GM12878 (cell line): ENCODE data around the gene CCND2. TPM values are rescaled to one million over a fixed set of nuclear protein-coding genes. Genes with fewer than 3 reads are reported as not detected.
A peak's percentile ranks its signal among the peaks of the same experiment; 100 is the strongest.

Source experiments
- ATAC-seq: fragments of 200-7000 bp; cut with Tn5 transposase; 3 replicates; pipeline ENCODE4 v1.9.1; 2020; ENCODE audit warnings: mild to moderate bottlenecking, moderate library complexity
- BruUV-seq: library from RNA; stranded (reverse); fragments of 400-500 nt; replicated peaks from 2 replicates; lab custom pipeline; 2021; lab: Mats Ljungman, UMichigan
- CTCF ChIA-PET: fragments of 300-600 bp; sonication (Branson Sonifier 250); formaldehyde crosslinking; extraction: SDS; loops from one replicate; lab custom pipeline; 2021; ENCODE audit warnings: inconsistent platforms; lab: Yijun Ruan, JAX
- POLR2A ChIA-PET: fragments of 350-600 bp; formaldehyde crosslinking; extraction: SDS; loops from one replicate; lab custom pipeline; 2021; ENCODE audit warnings: inconsistent platforms; lab: Charles Lee
- RAD21 ChIA-PET: fragments of 300-600 bp; sonication (Branson Sonifier 250); formaldehyde crosslinking; loops from one replicate; lab custom pipeline; 2023; ENCODE audit warnings: antibody characterized with exemption; ENCODE audit not compliant: unreplicated experiment; lab: Charles Lee
- SMC1A ChIA-PET: fragments of 300-600 bp; sonication (Branson Sonifier 250); formaldehyde crosslinking; loops from one replicate; lab custom pipeline; 2023; ENCODE audit not compliant: unreplicated experiment, uncharacterized antibody; lab: Charles Lee
- DNase-seq: peaks from one replicate; pipeline ENCODE4 v3.0.0-alpha.2; 2011; ENCODE audit warnings: low read depth, low spot score
- FAIRE-seq: peaks from 3 replicates; lab custom pipeline; 2011; peaks lifted over from hg19 to GRCh38; lab: Jason Lieb, UNC
- H2AFZ ChIP-seq: 2 replicates; pipeline ENCODE4 v1.6.0; 2011; ENCODE audit warnings: low read depth, low read length, control low read depth; ENCODE audit not compliant: control insufficient read depth
- H3K27ac ChIP-seq: 2 replicates; pipeline ENCODE4 v1.5.1; 2011; ENCODE audit warnings: control low read depth; ENCODE audit not compliant: control insufficient read depth, insufficient read depth
- H3K27me3 ChIP-seq, 2 experiments: replicated peaks in 1 of 2; 2 replicates each; pipeline versions ENCODE4 v1.6.0 to v1.6.1; 2011; ENCODE audit warnings: low read length in 1 of 2; ENCODE audit not compliant: control insufficient read depth in 2 of 2, insufficient read depth in 2 of 2
- H3K36me3 ChIP-seq, 2 experiments: 2 replicates each; pipeline ENCODE4 v1.5.1; 2011; ENCODE audit warnings: low read length in 1 of 2; ENCODE audit not compliant: control insufficient read depth in 2 of 2, insufficient read depth in 2 of 2
- H3K4me1 ChIP-seq: 2 replicates; pipeline ENCODE4 v1.6.1; 2011; ENCODE audit warnings: mild to moderate bottlenecking, low read length, moderate library complexity, mixed read lengths; ENCODE audit not compliant: control insufficient read depth, insufficient read depth
- H3K4me2 ChIP-seq: 2 replicates; pipeline ENCODE4 v1.6.0; 2011; ENCODE audit warnings: control low read depth; ENCODE audit not compliant: control insufficient read depth, insufficient read depth
- H3K4me3 ChIP-seq: fragments of 200-600 bp; sonication (generic); 2 replicates; pipeline ENCODE4 v1.5.1; 2016
- H3K79me2 ChIP-seq: 2 replicates; pipeline ENCODE4 v1.6.0; 2011; ENCODE audit warnings: low read length; ENCODE audit not compliant: control insufficient read depth, insufficient read depth
- H3K9ac ChIP-seq: 2 replicates; pipeline ENCODE4 v1.8.0; 2011; ENCODE audit warnings: low read length, control low read depth, mixed read lengths; ENCODE audit not compliant: control insufficient read depth, insufficient read depth
- H3K9me3 ChIP-seq: replicated peaks from 3 replicates; pipeline ENCODE4 v1.5.1; 2011; ENCODE audit warnings: mild to moderate bottlenecking, low read length; ENCODE audit not compliant: control insufficient read depth, insufficient read depth
- H4K20me1 ChIP-seq: 2 replicates; pipeline ENCODE4 v1.6.0; 2011; ENCODE audit not compliant: control insufficient read depth, insufficient read depth
- ASH2L ChIP-seq: fragments of 300-600, 200-600 bp; sonication (generic); IDR thresholded peaks from 2 replicates; pipeline ENCODE4 v1.6.1; 2017; ENCODE audit warnings: low read depth, mild to moderate bottlenecking, borderline replicate concordance
- ATF7 ChIP-seq: fragments of 450-650 bp; IDR thresholded peaks from 2 replicates; pipeline ENCODE4 v1.6.1; 2016; ENCODE audit warnings: low read depth, mild to moderate bottlenecking
- BACH1 ChIP-seq: fragments of 450-650 bp; IDR thresholded peaks from 2 replicates; pipeline ENCODE4 v1.6.1; 2017; ENCODE audit warnings: mild to moderate bottlenecking, borderline replicate concordance
- CHD4 ChIP-seq: fragments of 200-600 bp; sonication (generic); IDR thresholded peaks from 2 replicates; pipeline ENCODE4 v1.6.1; 2016; ENCODE audit warnings: mild to moderate bottlenecking
- EGR1 ChIP-seq, 2 experiments: IDR thresholded peaks; 1 replicate in 1 of 2; 2 replicates in 1 of 2; pipeline ENCODE4 v1.6.1; 2011 to 2012; ENCODE audit warnings: low read depth in 2 of 2, low read length in 2 of 2, borderline replicate concordance in 1 of 2, mild to moderate bottlenecking in 1 of 2, moderate library complexity in 1 of 2
- ESRRA ChIP-seq: IDR thresholded peaks from 2 replicates; pipeline ENCODE4 v1.6.1; 2012; ENCODE audit warnings: mild to moderate bottlenecking, low read length, improper control_type of control experiment
- MEF2B ChIP-seq: fragments of 450-650 bp; IDR thresholded peaks from 2 replicates; pipeline ENCODE4 v1.6.1; 2018; ENCODE audit warnings: mild to moderate bottlenecking, moderate library complexity; ENCODE audit not compliant: partially characterized antibody, poor library complexity, severe bottlenecking
- RUNX3 ChIP-seq: IDR thresholded peaks from 2 replicates; pipeline ENCODE4 v1.6.1; 2012; ENCODE audit warnings: low read length, inconsistent platforms
- SREBF2 ChIP-seq: IDR thresholded peaks from 2 replicates; pipeline ENCODE4 v1.6.1; 2012; ENCODE audit warnings: mild to moderate bottlenecking, low read length
- YY1 ChIP-seq: IDR thresholded peaks from 2 replicates; pipeline ENCODE4 v1.6.1; 2011; ENCODE audit warnings: low read depth, mild to moderate bottlenecking, low read length
- ZNF217 ChIP-seq: fragments of 450-650 bp; IDR thresholded peaks from 2 replicates; pipeline ENCODE4 v1.6.1; 2017; ENCODE audit warnings: antibody characterized with exemption, mild to moderate bottlenecking
- ZNF687 ChIP-seq: fragments of 450-650 bp; IDR thresholded peaks from 2 replicates; pipeline ENCODE4 v1.6.1; 2017; ENCODE audit warnings: mild to moderate bottlenecking, moderate library complexity
- WGBS: methylation state at CpG from one replicate; pipeline ENCODE4 v1.1.6; 2016; ENCODE audit warnings: low lambda C conversion rate; ENCODE audit not compliant: insufficient replicate concordance, insufficient coverage; ENCODE audit errors: missing lambda C conversion rate; 5-methylcytosine and 5-hydroxymethylcytosine counted together
- in situ Hi-C: fragments of 300-500 bp; cut with MboI; formaldehyde crosslinking; loops from 9 replicates; pipeline ENCODE4 v1.14.3; 2018; ENCODE audit warnings: mixed read lengths
- intact Hi-C: fragments of 100-400 bp; cut with micrococcal nuclease; formaldehyde crosslinking; loops from one replicate; pipeline ENCODE4 v1.14.2; 2022; ENCODE audit not compliant: unreplicated experiment
- polyA plus RNA-seq, 11 experiments: library from polyadenylated mRNA; depleted of rRNA in 4 of 11; unstranded in 6 of 11; stranded (reverse) in 5 of 11; fragments of >200 nt; fragmentation: Nextera tagmentation in 4 of 11; fragmentation: Illumina TruSeq in 1 of 11; extraction: Ambion mirVana in 4 of 11; extraction: Trizol in 1 of 11; gene quantifications; 1 replicate in 1 of 11; 2 replicates in 10 of 11; pipeline versions ENCODE4 v1.2.1 to v1.2.3, GENCODE V29; 2011 to 2016; ENCODE audit warnings: inconsistent platforms in 2 of 11, missing spikeins in 2 of 11, low read depth in 1 of 11
- total RNA-seq, 4 experiments: library from RNA; depleted of rRNA in 3 of 4; stranded (reverse); fragments of >200 nt in 3 of 4; fragmentation: Illumina TruSeq in 1 of 4; extraction: Trizol in 1 of 4; gene quantifications; 2 replicates each; pipeline versions ENCODE4 v1.2.1 to v1.2.3, GENCODE V29; 2013 to 2021
- TF ChIP-seq, protein P1 (sequence below): fragments of 450-650 bp; IDR thresholded peaks from 2 replicates; pipeline ENCODE4 v1.6.1; 2016; ENCODE audit warnings: mild to moderate bottlenecking, moderate library complexity, borderline replicate concordance
- TF ChIP-seq, protein P2 (sequence below): IDR thresholded peaks from 2 replicates; pipeline ENCODE4 v1.6.1; 2012; ENCODE audit warnings: low read depth, low read length, improper control_type of control experiment

The CCND2 gene
- total and polyA plus RNA-seq, 10 of the 15 experiments (the other 5 are each of a cell fraction or from before 2014, with no cell fraction given): 30.1 to 263 (median 152) TPM

DNA sequence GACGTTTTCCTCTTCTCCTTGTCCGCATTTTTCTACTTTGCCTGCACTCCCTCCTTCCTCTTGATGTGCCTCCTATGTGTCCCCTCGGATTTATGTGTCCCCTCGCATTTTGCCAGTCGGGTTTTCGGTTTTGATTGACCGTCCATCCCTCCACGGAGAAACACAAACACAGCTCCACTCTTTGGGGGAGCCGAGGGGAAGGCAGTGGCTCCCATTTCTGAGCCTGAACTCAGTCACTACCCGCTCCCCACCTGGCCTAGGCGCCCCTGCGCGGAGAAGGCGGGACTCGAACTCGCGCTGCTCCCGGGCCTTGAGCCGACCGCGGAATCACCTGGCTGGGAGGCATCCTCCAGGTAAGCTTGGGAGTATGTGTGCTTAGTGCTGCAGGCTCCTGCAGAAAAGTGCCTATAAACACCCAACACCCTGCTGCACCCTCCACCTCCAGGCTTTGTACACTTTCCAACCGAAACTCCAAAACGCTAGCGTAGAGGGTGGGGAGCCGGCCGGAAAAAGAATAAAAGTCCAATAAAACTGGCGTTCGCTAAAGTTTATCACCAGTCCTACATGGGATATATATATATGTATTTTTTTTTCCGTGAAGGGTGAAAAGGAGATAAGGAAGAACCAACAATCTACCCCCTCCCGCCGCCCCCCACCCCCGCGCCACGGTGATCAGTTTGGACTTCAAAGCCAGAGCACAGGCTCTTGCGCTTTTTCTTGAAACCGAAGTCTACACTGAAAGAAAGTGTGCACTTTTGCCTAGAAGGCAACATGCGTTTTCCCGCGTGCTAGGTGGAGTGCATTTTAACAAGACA, 3.3 kb upstream of the CCND2 start:
- WGBS: under 1% methylated on average over 37 of the region's 39 CpGs
- SMC1A ChIA-PET: interaction anchor here (0.6 to 14.5 kb wide), 10 partner anchors 23 to 167 kb away, joined by 3 to 344 read pairs (median 14); no protein-coding TSS in a partner anchor
- Histone ChIP-seq H3K36me3 (no peaks in the 10 kb centered on the region), H3K4me1 (peaks cover 17% of the 10 kb centered on the region), H4K20me1 (no peaks in the 10 kb centered on the region), H3K27ac (peak overlapping the region; percentile 86), H3K27me3 (no peaks in the 10 kb centered on the region; a peak in 1 of 4 replicates), H3K9me3 (no peaks in the 10 kb centered on the region), H3K9ac (peak overlapping the region; percentile 87), H3K4me2 (peak overlapping the region; percentile 98), H3K4me3 (peak overlapping the region; percentile 70), H2AFZ (peak overlapping the region; percentile 55), H3K79me2 (peaks cover 35% of the 10 kb centered on the region)
- RAD21 ChIA-PET: interaction anchor here (0.6 to 8.1 kb wide), 13 partner anchors 7 to 163 kb away, joined by 3 to 171 read pairs (median 22); no protein-coding TSS in a partner anchor
- no TSS peak for BruUV-seq
- POLR2A ChIA-PET: interaction anchor here (0.6 to 12.1 kb wide), 15 partner anchors 8 to 1416 kb away, joined by 3 to 193 read pairs (median 5); no protein-coding TSS in a partner anchor
- FAIRE-seq (no peak), ATAC-seq (no peak), DNase-seq (no peak)
- in situ Hi-C loops (loop anchor here (10.0 kb wide), 1 partner anchor 125 kb away; no protein-coding TSS in a partner anchor), intact Hi-C loops (loop anchor here (5.0 to 10.0 kb wide), 2 partner anchors 305 to 398 kb away; partner anchors contain the start of gene PARP11)
- CTCF ChIA-PET: interaction anchor here (1.0 to 13.0 kb wide), 7 partner anchors 12 to 163 kb away, joined by 4 to 184 read pairs (median 23); no protein-coding TSS in a partner anchor
- TF ChIP-seq ATF7 (no peak), EGR1 (IDR thresholded peaks at IDR 0.05; ENCODE audit: borderline replicate concordance in 1 of 2, low read depth in 2 of 2, low read length in 2 of 2) (no peak), MEF2B (no peak), SREBF2 (no peak), YY1 (0 out of 2 replicates have a peak, but pooled peaks have one; percentile 7), RUNX3 (0 out of 2 replicates have a peak, but pooled peaks have one; percentile 11), ZNF687 (no peak), CHD4 (no peak), BACH1 (peak; percentile 24; the same call in 1 of the 2 replicates), ZNF217 (peak; percentile 49; the same call in 1 of the 2 replicates), ESRRA (0 out of 2 replicates have a peak, but pooled peaks have one; percentile 10), ASH2L (no peak)
- TF ChIP-seq, protein P1, sequence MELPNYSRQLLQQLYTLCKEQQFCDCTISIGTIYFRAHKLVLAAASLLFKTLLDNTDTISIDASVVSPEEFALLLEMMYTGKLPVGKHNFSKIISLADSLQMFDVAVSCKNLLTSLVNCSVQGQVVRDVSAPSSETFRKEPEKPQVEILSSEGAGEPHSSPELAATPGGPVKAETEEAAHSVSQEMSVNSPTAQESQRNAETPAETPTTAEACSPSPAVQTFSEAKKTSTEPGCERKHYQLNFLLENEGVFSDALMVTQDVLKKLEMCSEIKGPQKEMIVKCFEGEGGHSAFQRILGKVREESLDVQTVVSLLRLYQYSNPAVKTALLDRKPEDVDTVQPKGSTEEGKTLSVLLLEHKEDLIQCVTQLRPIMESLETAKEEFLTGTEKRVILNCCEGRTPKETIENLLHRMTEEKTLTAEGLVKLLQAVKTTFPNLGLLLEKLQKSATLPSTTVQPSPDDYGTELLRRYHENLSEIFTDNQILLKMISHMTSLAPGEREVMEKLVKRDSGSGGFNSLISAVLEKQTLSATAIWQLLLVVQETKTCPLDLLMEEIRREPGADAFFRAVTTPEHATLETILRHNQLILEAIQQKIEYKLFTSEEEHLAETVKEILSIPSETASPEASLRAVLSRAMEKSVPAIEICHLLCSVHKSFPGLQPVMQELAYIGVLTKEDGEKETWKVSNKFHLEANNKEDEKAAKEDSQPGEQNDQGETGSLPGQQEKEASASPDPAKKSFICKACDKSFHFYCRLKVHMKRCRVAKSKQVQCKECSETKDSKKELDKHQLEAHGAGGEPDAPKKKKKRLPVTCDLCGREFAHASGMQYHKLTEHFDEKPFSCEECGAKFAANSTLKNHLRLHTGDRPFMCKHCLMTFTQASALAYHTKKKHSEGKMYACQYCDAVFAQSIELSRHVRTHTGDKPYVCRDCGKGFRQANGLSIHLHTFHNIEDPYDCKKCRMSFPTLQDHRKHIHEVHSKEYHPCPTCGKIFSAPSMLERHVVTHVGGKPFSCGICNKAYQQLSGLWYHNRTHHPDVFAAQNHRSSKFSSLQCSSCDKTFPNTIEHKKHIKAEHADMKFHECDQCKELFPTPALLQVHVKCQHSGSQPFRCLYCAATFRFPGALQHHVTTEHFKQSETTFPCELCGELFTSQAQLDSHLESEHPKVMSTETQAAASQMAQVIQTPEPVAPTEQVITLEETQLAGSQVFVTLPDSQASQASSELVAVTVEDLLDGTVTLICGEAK: no peak
- TF ChIP-seq, protein P2, sequence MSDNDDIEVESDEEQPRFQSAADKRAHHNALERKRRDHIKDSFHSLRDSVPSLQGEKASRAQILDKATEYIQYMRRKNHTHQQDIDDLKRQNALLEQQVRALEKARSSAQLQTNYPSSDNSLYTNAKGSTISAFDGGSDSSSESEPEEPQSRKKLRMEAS: 0 out of 2 replicates have a peak, but pooled peaks have one; percentile 60
